GM10248 (cell line): ENCODE results near the gene RNF144A.

Source experiments
- CTCF ChIA-PET: fragments of 300-600 bp; sonication (Branson Sonifier 250); formaldehyde crosslinking; extraction: SDS; loops from one replicate; lab custom pipeline; 2021; ENCODE audit warnings: antibody characterized with exemption; lab: Yijun Ruan, JAX
- POLR2A ChIA-PET: fragments of 350-650 bp; sonication (Branson Sonifier 250); formaldehyde crosslinking; extraction: SDS; loops from one replicate; lab custom pipeline; 2020; ENCODE audit warnings: antibody characterized with exemption; lab: Yijun Ruan, JAX
- DNase-seq: peaks from one replicate; pipeline ENCODE4 v3.0.0; 2012; ENCODE audit errors: extremely low spot score
- CTCF ChIP-seq: IDR thresholded peaks from 2 replicates; pipeline ENCODE4 v1.5.1; 2012; ENCODE audit warnings: mild to moderate bottlenecking, low read depth; ENCODE audit errors: extremely low read depth, missing control alignments, control extremely low read depth

RNF144A gene

DNA sequence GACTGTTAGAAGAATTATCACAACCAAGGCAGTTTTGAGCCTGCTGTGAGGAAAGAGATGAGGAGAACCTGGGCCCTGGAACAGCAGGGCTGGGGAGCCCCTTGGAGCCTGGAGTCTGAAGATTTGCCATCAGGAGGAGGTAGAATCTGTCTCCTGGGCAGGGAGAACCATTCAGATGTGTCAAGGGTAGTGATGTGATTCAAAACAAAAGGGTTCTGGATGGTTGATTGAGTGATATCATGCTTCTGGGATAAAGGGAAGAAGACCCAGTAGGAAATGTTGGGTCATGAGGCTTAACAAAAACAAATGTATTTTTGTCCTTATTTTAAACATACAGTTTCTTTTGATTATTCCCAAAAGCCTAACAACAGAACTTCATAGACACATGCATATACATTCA lies 28.6 kb downstream of the RNF144A start:
- no peak for TF ChIP-seq CTCF
- no peak for DNase-seq
- ChIA-PET CTCF (interaction anchor here (1.0 to 3.1 kb wide), 6 partner anchors 11 to 99 kb away, joined by 4 to 16 read pairs (median 6); no protein-coding TSS in a partner anchor), POLR2A (no interaction called here)

- no peak for DNase-seq
- TF ChIP-seq CTCF: no peak
- ChIA-PET CTCF (interaction anchor here (1.0 to 3.1 kb wide), 6 partner anchors 11 to 98 kb away, joined by 4 to 16 read pairs (median 6); no protein-coding TSS in a partner anchor), POLR2A (no interaction called here)
Measured at GRCh38 chr2:6946722-6947121, 29.5 kb downstream of the RNF144A start.

DNA sequence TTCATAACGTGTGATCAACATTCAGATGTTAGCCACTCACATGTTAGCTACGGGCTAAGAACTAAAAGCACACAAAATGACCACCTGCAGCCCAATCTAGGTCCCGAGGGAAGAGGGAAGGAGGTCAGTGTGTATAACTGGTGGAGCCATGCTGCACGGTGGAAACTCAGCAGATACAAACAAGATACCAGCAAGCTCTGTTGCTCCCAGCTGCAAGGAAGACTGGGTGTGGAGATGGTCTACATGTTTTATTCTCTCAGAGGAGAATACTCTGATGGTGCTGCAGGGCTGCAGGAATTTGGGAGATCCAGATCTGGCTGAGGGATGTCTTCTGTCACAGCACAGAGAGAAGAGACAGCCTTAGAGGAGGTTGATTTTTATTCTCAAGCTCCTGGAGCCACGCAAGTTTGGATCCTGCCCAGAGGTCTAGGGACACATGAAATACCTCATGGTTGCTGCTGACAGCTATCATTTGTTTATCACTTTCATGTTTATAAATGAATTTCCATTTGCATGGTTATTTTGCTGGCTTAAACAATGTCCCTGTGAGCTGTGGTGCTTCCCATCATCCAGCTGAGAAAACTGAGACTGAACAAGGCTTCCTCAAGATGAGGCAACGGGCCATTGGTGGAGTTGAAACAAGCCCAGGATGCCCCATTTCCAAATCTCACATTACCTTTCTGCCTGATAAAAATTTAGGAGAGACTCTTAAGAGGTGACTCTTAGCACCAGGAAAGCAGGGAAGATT lies 30.9 kb downstream of the RNF144A start:
- no peak for DNase-seq
- ChIA-PET CTCF (interaction anchor here (0.9 to 3.1 kb wide), 4 partner anchors 9 to 51 kb away, joined by 3 to 16 read pairs (median 8); no protein-coding TSS in a partner anchor), POLR2A (no interaction called here)
- TF ChIP-seq CTCF: no peak

- DNase-seq: no peak
- ChIA-PET POLR2A (no interaction called here), CTCF (interaction anchor here (0.9 to 3.1 kb wide), 3 partner anchors 9 to 32 kb away, joined by 3 to 16 read pairs (median 12); no protein-coding TSS in a partner anchor)
- TF ChIP-seq CTCF: no peak
Measured at GRCh38 chr2:6948677-6949351, 31.6 kb downstream of the RNF144A start.

DNA sequence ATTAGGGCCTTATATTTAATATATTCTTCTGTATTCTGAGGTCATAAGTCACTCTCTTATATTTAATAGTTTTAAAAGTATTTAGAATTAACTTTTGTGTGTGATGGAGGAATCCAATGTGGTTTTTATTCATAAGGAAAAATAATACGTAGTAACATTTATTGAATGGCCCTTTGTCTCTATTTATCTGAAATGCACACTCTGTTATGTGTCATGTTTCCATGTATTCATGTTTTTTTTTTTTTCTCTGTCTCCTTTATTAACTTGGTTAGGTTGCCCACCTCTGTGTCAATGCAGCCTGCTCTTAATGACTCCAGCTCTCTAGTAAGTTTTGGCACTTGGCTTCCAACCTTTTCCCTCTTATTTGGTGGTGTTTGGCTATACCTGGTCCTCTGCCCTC lies 33.8 kb downstream of the RNF144A start:
- CTCF ChIA-PET: interaction anchor here (1.8 kb wide), 1 partner anchor 35 kb away, joined by 9 read pairs; no protein-coding TSS in a partner anchor
- no peak for DNase-seq
- POLR2A ChIA-PET: no interaction called here
- TF ChIP-seq CTCF: no peak

GRCh38 chr2:6952101-6952500 lies 34.9 kb downstream of the RNF144A start:
- POLR2A ChIA-PET: no interaction called here
- no peak for DNase-seq
- CTCF ChIA-PET: interaction anchor here (1.0 to 1.6 kb wide), 2 partner anchors 55 to 62 kb away, joined by 3 read pairs; no protein-coding TSS in a partner anchor
- no peak for TF ChIP-seq CTCF
